Left hindlimb (tissue), 1 donor: ENCODE data around the gene TBC1D14.
"Not testable (repeated sequence)": the region's sequence is repeated elsewhere in the genome, so short reads cannot be mapped to it uniquely, and the experiment has no call there.

Experiments
- DNase-seq: peaks from one replicate; pipeline ENCODE4 v3.0.0-alpha.2; 2018

TBC1D14 gene

DNA sequence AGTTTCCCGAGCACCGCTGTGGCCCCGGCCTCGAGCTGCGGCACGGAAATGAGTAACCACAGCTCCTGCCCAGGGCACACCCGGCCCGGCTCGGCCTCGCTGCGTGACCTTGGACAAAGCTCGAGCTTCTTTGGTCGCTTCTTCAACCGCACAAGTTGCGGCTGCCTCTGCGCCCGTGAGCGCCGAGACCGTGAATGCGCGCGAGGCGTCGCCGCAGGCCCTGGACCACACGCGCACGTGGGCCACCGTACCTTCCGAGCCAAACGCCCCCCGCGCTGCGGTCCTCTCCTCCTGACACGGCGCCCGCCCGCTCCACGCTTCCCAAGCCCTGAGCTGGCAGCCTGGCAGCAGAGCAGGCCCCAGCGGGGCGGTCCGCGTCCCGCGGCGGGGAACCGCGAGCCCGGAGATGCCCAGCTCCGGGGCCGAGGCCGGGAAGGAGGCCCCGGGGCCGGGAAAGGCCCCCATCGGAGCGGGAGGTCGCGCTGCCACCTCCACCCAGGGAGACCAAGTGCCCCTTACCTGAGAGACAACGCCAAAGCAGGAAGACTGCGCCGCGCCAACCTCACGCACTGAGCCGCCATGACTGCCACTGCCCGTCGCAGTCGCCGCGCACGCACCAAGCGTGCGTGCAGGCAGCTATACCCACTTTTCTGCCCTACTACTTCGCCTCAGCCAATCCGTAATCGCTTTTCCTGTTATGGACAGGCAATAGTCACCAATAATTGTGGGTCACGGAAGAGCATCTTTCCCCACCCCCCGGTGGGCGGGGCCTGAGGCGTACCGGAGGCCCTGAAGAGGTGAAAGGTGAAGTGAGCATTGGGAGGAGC is 158.0 kb downstream of the TBC1D14 start, which contains the start of gene GRPEL1:
GRPEL1 (minus strand) TSS at position 613 of the 827 bp plus-strand sequence; CDS start at position 581, 32 bp downstream.
- DNase-seq: peak; percentile 100

DNA sequence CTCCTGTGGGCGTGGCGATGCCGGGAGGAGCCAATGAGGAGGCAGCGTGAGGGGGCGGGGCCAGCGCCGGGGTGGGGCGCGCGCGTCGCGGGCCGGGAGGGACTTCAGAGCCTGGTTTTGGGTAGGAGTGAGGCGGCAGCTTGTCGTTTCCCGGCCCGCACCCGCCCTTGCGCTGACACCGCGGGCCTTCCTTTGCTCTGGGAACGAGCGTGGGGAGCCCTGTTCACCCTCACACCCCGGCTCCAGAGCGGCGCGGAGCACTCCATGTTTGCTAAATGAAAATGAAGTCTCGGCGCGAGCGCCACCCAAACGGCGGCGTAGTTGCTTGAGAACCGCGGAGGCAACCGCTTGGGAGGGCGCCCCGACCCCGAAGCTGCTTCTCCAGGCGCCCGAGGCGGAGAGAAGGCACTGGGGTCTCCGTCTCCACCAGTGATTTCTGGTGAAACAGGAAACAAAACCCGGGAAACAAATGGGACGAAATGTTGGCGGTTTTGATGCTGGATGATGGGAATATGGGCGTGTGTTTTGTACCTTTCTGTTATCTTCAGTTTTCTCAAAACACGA is 158.7 kb downstream of the TBC1D14 start:
- DNase-seq: no peak

DNA sequence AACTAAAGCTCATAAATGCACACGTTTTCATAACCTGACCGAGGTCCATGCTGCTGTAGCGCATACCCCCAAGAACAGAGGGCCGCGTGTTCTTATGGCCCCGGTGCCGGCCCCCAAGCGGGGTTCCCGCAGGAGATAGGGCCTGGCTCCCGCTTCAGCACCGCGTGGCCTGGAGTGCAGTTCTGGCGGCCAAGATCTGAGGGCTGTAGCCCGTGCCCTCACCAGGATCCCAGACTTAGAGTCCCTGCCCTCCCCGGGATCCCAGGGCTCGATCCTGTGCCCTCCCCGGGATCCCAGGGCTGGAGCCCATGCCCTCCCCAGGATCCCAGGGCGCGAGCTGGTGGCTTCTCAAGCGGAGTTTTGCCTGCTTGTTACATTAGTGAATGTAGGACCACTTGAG is 159.3 kb downstream of the TBC1D14 start:
- no peak for DNase-seq

DNA sequence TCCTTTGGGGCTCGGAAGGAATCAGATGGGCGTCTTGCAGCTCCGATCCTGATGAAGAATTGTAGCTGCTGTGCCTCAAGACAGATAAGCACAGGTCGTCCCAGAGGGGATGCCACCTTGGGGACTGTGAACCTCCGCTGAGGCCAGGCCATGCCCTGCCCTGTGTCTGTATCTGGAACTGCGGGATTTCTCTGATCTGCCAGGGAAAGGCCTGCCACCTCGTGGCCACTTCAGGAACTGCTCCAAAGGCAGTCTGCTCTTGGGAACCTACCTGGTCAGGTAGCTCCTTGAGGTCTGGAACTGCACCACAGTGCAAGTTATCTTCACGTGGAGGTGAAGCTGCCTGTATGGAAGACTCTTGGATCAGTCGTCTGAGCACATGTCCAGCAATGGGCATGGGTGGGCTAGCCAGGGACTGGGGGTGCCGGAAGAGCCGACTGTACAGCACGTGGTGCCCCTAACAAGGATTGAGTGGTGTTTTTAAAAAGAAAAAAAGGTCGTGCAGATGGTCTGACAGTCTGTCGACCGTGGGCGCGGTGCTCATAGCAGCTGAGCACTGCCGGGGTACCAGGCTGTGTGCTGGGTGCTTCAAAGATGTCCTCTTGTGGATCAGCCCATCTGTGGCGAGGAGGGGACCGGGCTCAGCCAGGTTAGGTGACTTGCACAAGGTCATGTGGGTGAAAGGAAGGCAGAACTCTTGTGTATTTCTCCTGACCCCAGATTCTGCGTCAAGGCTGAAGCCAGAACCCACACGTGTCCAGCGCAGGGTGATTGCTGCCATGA is 161.3 kb downstream of the TBC1D14 start:
- peak; percentile 77 for DNase-seq

DNA sequence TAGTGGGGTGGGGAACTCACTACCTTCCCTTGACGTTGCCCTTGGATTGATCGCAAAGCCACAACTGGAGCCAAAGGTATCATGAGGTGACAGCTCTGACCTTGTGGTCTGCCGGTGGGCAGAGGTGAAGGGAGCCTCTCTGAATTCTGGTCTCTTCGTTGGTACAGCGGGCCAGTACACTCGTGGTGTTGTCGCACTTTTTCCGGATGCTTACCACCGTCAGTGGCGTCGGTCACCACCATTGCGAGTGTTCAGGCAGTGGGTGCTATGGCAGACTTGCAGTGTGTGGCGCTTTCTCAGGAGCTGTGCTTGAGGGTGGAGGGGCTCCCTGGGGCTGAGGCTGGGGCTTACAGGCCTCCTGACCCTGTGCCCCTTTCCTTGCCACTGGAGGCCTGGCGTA is 163.4 kb downstream of the TBC1D14 start:
- DNase-seq: no peak

DNA sequence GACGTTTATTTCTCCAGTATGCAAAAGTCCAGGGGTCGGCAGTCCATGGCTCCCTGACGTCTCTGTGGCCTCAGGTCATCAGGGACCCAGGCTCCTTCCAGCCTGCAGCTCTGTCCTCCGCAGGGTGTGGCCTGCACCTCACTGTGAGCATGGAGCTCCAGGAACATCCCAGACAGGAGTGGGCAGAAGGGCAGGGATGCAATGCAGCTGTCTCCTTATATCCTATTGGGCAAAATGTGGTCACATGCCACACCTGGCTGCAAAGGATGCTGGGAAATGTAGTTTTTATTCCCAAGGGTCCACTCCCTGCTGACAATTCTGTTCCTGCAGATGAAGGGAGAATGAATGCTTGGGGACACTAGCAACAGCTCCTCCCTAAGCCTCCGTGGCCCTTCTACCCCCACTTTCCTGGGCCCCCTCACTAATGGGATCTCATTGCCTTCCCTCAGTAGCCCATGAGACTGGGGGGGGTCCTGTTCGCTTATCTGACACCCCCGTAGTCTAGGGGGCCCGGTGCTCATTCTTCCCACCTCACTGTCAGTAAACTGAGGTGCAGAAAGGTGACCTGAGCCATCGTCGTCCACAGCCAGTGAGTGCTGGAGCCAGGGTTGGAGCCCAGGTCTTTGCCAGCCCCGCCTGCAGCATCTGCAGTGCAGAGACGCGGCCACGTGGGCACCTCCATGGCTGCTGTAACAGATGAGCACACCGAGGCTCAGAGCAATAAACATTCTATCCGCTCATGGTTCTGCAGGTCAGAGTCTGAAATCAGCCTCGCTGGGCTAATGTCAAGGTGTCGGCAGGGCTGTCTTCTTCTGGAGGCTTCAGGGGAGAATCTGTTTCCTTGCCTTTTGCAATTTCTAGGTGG is 164.1 kb downstream of the TBC1D14 start:
- no peak for DNase-seq

DNA sequence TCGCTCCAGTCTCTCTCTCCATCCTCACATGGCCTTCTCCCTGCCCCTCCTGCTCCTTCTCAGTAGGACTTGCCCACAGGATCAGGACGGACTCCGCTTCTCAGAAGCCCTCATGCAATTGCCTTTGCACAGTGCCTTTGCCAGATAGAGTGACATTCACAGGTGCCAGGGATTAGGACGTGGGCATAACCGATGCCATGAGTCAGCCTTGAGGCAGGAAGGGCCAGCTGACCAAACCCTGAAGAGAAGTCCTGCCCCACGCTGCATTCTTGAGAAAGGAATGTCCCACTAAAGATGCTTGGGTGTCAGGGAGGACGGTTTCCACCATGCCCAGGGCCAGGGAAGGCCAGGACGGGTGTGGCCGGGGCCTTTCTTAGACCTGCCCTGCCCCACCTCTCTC is 164.8 kb downstream of the TBC1D14 start:
- DNase-seq: no peak

DNA sequence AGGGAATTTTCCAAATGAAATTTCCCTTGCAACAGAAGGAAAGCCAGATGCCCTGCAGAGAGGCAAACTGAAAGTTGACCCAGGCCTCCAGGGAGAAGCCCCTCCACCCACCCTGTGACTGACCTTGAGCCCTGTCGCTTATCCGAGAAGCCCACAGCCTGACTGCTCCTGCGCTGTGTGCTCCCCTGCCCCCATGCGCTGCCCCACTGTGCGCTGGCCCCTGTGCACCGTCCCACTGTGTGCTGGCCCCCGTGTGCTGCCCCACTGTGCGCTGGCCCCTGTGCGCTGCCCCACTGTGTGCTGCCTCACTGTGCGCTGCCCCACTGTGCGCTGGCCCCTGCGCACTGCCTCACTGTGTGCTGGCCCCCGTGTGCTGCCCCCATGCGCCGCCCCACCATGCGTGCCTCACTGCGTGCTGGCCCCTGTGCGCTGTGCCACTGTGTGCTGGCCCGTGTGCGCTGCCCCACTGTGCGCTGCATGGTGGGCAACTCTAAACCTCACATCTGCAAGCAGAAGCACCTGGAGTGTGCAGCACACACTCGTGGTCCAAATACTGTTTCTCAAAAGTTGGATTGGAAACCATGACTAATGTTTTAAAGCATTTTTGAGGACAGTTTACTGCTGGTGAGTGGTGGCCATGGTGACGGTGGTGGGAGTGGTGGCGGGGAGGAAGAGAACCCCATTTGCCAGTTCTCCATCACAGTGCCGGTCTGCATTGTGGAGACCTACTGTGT is 166.5 kb downstream of the TBC1D14 start:
- no peak for DNase-seq

DNA sequence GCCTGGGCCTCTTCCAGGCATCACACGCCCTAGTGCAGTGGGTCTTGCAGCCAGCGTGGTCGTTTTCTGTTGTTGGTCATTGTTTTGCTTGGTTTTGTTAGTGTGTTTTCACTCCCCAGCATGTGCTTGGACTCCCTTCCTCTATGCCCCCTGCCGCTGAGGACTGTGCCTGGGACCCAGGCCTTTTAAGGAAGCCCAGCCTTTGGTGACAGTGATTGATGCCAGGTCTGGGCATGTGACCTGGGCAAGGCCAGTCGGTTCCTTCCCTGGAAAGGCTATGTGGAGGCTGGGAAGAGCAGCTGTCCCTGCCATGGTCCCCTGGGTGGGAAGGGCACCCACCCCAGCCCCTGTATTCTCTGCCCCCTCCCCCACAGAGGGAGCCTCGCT is 167.1 kb downstream of the TBC1D14 start:
- DNase-seq: no peak

DNA sequence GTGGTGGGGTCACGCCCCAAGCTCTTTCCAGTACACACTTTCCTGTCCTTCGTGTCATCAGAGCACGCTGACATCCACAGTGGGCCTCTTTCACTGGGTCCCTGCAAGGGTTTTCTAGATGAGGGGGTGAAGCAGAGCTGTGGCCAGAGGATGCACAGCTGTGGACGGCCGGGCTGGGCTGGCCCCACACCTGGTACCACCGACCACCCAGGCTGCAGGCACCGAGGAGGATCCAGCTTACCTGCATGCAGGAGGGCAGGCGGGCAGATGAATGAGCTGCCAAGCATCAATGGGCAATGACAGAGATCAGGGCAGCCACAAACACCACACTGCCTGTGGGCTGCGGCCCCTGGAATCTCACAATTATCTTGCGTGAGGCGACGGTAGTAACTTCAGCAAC is 167.7 kb downstream of the TBC1D14 start:
- no peak for DNase-seq

DNA sequence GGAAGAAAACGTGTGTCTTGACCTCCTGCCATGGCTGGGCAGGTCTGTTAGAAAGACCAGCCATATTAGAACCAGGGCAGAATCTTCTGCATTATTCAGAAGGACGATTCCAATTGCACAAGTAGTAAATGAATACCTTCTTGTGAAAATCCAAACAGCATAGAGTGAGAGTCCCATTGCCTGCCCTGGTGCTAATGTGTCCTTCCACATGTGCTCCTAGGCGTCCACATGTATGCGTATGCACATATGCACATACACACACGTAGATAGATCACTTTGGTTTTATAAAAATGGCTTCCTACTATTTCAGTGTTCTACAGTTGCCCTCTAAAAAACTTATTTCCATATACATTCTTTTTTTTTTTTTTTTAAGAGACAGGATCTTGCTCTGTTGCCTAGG is 168.4 kb downstream of the TBC1D14 start:
- DNase-seq: no peak

DNA sequence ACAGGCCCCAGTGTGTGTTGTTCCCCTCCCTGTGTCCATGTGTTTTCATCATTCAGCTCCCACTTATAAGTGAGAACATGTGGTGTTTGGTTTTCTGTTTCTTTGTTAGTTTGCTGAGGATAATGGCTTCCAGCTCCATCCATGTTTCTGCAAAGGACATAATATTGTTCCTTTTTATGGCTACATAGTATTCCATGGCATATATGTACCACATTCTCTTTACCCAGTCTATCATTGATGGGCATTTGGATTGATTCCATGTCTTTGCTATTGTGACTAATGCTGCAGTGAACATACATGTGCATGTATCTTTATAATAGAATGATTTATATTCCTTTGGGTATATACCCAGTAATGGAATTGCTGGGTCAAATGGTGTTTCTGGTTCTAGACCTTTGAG is 169.9 kb downstream of the TBC1D14 start:
- not testable (repeated sequence) for DNase-seq

DNA sequence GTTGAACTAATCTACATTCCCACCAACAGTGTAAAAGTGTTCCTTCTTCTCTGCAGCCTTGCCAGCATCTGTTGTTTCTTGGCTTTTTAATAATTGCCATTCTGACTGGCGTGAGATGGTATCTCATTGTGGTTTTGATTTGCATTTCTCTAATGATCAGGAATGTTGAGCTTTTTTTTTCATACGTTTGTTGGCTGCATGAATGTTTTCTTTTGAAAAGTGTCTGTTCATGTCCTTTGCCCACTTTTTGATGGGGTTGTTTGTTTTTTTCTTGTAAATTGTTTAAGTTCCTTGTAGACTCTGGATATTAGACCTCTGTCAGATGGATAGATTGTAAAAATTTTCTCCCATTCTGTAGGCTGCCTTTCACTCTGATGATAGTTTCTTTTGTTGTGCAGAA is 170.3 kb downstream of the TBC1D14 start:
- DNase-seq: not testable (repeated sequence)
